ENCODE data around the gene CLC.
"Not testable (repeated sequence)": the region's sequence is repeated elsewhere in the genome, so short reads cannot be mapped to it uniquely, and the experiment has no call there.

CLC gene

DNA sequence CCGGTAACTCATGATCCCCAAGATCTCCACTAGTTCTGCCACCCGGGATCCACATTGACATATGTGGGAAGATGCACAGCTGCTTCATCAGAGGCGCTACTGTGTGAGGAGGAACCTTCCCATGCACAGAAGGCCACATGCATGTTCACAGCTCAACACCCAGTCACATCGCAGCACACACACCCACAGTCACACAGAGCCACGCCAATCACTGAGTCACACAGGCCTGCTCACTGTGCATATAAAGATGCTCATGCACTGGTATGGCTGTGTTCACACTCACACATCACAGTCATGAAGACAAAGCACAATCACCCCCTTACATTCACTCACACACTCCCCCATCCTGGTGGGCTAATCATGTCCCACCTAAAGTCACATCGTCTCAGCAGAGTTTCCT, 9.8 kb downstream of the CLC start:
- DNase-seq (ENCODE audit: low read depth), result no peak

GRCh38 chr19:39727070-39727800, 10.6 kb downstream of the CLC start:
- DNase-seq (ENCODE audit: low read depth), result no peak

DNA sequence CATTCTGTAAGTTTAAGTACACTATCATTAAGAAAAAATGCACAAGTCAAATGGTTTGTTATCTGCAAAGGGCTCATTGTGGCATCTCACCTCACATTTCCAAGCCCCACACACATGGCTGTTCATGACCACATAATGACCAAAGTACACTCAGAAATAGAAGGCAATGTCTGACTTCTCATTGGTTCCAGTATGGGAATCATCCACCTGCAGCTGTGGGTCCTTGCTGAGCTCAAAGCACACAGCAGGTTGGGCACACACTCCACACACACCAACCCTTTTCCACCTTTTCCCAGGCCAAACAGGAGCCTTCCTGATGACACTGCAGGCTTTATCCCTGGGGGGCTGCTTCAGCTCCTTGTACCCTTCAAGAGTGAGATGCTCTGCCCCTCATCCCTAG, 11.8 kb downstream of the CLC start:
- DNase-seq (ENCODE audit: low read depth), result no peak

DNA sequence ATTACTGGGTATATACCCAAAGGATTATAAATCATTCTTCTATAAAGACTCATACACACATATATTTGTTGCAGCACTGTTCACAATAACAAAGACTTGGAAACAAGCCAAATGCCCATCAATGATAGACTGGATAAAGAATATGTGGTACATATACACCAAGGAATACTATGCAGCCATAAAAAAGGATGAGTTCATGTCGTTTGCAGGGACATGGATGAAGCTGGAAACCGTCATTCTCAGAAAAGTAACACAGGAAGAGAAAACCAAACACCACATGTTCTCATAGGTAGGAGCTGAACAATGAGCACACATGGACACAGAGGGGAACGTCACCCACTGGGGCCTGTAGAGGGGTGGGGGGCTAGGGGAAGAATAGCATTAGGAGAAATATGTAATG, 17.7 kb downstream of the CLC start:
- DNase-seq (ENCODE audit: low read depth), result not testable (repeated sequence)

DNA sequence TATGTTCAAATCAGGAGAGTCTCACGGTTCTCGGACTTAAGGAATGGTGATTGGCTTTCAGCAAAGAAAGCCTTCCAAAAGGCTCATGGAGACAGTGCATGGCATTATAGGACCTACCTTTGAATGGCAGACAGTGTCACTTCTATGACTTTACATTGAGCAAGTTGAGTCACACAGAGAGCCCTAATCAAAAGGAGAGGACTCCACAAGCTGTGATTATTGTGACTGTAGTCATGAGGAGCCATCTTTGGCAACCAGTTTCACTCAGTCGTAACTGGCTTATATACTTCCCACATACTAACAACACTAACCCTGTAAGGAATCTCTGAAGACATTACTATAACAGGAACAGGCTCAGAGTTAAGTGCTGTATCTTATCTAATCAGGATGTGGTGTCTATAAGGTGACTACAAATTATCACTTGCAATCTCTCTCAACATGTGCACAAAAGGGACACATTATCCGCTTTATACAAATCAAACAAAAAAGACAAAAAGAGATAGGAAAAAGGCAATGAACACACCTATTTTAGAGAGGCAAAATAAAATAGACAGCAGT, 27.4 kb downstream of the CLC start:
- no peak for DNase-seq (ENCODE audit: low read depth)

DNA sequence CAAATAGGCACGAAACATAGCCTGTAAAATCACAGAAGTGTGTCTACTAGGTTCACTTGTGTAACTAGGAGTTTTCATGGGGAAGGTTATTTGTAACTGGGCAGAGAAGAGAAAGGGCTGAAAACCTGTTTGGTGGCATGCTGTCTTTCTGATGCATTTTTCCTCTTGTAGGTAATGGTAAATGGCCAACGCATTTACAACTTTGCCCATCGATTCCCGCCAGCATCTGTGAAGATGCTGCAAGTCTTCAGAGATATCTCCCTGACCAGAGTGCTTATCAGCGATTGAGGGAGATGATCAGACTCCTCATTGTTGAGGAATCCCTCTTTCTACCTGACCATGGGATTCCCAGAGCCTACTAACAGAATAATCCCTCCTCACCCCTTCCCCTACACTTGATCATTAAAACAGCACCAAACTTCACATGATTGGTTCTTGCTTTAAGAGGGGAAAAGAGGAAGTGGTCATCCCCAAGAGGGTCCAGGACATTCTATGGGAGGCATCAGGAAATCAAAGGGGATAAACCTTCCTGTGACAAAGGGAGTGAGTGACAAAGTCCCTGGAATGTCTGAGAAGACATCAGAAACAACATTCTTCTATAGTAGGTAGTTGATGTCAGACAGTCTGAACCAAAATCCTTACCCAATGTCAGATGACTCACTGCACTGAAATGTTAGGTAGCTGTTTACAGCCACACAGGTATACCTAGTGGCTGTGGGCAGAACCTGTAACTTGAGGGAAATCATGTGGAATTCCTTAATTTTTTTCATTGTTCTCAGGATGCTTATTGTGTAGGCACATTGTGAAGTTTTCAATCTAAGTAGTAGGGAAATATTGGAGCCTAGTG, 28.6 kb downstream of the CLC start:
- no peak for DNase-seq (ENCODE audit: low read depth)

DNA sequence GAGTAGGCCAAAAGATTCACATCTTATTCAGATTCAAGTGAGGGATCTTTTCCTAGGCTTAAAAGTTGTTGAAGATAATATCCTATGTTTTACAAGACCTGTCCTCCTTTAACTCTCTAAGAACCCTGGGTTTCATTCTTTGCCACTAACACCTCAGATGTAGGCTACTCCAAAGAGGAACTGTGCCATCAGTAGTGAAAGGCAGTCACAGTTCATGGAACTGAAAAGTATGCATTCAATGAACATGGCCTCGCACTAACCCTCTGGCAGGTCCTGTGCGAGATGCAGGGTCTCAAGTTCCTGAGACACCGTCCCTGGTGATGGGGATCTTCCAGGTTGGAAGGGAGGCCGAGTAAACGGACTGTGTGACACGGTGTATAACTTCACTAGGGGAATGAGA, 29.2 kb downstream of the CLC start:
- no peak for DNase-seq (ENCODE audit: low read depth)

DNA sequence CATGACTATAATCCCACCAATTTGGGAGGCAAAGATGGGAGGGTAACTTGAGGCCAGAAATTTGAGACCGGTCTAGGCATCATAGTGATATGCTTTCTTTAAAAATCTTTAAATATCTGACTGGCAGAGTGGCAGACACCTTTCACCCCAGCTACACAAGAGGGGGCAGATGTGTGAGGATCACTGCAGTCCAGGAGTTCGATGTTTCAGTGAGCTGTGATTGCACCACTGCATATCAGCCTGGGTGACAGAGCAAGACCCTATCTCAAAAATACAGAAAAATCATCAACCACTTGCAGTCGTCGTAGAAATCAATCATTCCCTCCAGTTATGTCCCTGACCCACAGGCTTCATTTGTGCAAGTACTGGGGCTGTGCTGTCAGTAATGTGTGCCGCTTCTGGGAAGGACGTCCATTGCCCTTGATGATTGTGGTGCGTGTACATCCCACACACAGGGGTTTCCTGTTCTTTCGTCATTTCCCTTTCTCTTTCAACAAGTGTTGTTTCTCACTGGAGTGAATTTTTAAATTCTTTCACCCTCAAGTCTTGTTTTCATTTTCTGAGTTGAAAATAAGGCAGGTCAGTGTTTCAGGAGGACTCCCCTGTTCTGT, 32.1 kb downstream of the CLC start:
- DNase-seq (ENCODE audit: low read depth), result no peak

GRCh38 chr19:39704181-39705044, 33.4 kb downstream of the CLC start, which contains the start of gene LGALS14:
LGALS14 (plus strand) TSS chr19:39704481; CDS start chr19:39704529, 48 bp downstream.
- DNase-seq (ENCODE audit: low read depth), result no peak

- DNase-seq (ENCODE audit: low read depth), result no peak
Observed at GRCh38 chr19:39701291-39701690, 36.5 kb downstream of the CLC start.

GRCh38 chr19:39698535-39698934, 39.3 kb downstream of the CLC start:
- no peak for DNase-seq (ENCODE audit: low read depth)

DNA sequence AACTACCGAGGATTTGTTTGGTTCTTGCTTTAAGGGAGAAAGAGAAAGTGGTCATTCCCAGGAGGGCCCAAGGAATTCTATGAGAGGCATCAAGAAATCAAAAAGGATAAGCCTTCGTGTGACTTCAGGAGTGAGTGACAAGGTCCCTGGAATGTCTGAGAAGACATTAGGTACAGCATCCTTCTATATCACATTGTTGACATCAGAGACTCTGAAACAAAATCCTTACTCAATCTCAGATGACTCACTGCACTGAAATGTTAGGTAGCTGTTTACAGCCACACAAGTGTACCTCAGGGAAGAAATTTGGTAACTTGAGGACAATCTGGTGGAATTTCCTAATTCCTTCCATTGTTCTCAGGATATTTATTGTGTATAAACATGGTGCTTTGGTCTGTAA, 41.4 kb downstream of the CLC start:
- DNase-seq (ENCODE audit: low read depth), result no peak

- no peak for DNase-seq (ENCODE audit: low read depth)
Observed at GRCh38 chr19:39695759-39696158, 42.1 kb downstream of the CLC start.

DNA sequence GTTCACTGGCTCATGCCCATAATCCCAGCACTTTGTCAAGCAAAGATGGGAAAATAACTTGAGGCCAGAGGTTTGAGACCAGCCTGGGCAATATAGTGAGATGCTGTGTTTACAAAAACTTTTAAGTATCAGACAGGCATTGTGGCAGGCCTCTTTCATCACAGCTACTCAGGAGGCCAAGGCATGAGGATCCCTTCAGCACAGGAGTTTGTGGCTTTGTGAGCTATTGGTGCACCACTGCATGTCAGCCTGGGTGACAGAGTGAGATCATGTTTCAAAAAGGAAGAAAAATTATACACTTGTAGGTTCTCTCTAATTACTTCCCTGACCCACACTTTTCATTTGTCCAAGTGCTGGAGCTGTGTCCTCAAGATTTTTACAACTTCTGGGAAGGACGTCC, 45.0 kb downstream of the CLC start:
- no peak for DNase-seq (ENCODE audit: low read depth)

GRCh38 chr19:39692166-39692565, 45.7 kb downstream of the CLC start:
- DNase-seq (ENCODE audit: low read depth), result no peak

- DNase-seq (ENCODE audit: low read depth), result not testable (repeated sequence)
Observed at GRCh38 chr19:39688637-39689036, 49.2 kb downstream of the CLC start.

DNA sequence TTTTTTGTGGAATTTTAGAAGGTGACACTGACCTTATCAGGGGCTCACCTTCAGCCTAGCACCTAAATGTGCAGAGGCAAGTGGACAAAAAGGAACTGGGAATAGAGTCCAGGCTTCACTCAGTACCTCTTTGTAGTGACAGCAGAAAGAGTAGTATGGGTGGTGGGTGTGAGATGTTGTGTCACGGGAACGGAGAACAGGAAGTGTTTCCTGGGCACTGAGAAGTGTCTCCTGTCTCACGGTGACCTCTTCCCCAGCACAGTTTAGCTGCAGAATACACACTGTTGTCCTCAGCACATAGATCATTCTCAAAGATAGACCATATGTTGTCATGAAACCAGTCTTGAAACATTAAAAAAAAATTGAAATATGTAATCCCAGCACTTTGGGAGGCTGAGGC, 51.1 kb downstream of the CLC start:
- DNase-seq (ENCODE audit: low read depth), result no peak

DNA sequence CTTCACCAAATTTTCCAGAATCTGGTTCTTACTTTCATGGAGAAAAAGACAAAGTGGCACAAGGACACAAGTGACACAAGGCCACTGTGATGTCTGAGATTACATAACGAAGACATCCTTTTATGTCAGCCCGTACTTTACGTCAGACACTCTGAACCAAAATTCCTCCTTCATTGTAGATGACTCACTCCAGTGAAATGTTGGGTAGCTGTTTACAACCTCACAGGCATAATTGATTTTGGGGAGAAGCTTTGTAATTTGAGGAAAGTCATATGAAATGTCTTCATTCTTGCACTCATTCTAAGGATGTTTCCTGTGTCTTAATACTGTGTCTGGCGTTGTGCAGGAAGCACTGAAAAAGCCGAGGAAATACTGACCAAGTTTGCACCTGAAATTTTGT, 53.6 kb downstream of the CLC start:
- DNase-seq (ENCODE audit: low read depth), result no peak

DNA sequence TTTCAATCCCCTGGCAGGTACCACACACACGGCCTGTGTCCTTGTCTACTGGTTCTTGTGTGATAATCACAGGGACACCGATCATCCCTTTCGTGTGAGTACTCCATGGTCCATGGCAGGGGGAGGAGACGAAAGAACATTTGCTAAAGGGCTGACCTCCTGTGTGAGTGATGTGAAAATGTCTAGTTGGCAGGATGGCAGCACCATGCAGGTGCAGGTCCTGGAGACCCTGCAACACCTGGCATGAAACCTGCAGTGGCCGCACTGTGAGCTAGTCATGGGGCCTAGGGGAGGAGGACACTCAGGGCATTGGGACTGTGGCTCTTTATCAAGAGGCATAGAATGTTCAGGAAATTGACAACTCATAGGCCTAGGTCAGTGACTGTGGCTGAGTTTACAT, 56.4 kb downstream of the CLC start:
- DNase-seq (ENCODE audit: low read depth), result no peak

Data from iris pigment epithelial cell (primary cell).